GM12878 (cell line): ENCODE data around the gene POLN. TPM values are rescaled to one million over a fixed set of nuclear protein-coding genes. Genes with fewer than 3 reads are reported as not detected.

Experiments
- ATAC-seq: fragments of 200-7000 bp; cut with Tn5 transposase; 3 replicates; pipeline ENCODE4 v1.9.1; 2020; ENCODE audit warnings: mild to moderate bottlenecking, moderate library complexity
- BruUV-seq: library from RNA; stranded (reverse); fragments of 400-500 nt; replicated peaks from 2 replicates; lab custom pipeline; 2021; lab: Mats Ljungman, UMichigan
- CTCF ChIA-PET: fragments of 300-600 bp; sonication (Branson Sonifier 250); formaldehyde crosslinking; extraction: SDS; loops from one replicate; lab custom pipeline; 2021; ENCODE audit warnings: inconsistent platforms; lab: Yijun Ruan, JAX
- POLR2A ChIA-PET: fragments of 350-600 bp; formaldehyde crosslinking; extraction: SDS; loops from one replicate; lab custom pipeline; 2021; ENCODE audit warnings: inconsistent platforms; lab: Charles Lee
- RAD21 ChIA-PET: fragments of 300-600 bp; sonication (Branson Sonifier 250); formaldehyde crosslinking; loops from one replicate; lab custom pipeline; 2023; ENCODE audit warnings: antibody characterized with exemption; ENCODE audit not compliant: unreplicated experiment; lab: Charles Lee
- SMC1A ChIA-PET: fragments of 300-600 bp; sonication (Branson Sonifier 250); formaldehyde crosslinking; loops from one replicate; lab custom pipeline; 2023; ENCODE audit not compliant: unreplicated experiment, uncharacterized antibody; lab: Charles Lee
- DNase-seq: peaks from one replicate; pipeline ENCODE4 v3.0.0-alpha.2; 2011; ENCODE audit warnings: low read depth, low spot score
- FAIRE-seq: peaks from 3 replicates; lab custom pipeline; 2011; peaks lifted over from hg19 to GRCh38; lab: Jason Lieb, UNC
- H2AFZ ChIP-seq: 2 replicates; pipeline ENCODE4 v1.6.0; 2011; ENCODE audit warnings: low read depth, low read length, control low read depth; ENCODE audit not compliant: control insufficient read depth
- H3K27ac ChIP-seq: 2 replicates; pipeline ENCODE4 v1.5.1; 2011; ENCODE audit warnings: control low read depth; ENCODE audit not compliant: control insufficient read depth, insufficient read depth
- H3K27me3 ChIP-seq, 2 experiments: replicated peaks in 1 of 2; 2 replicates each; pipeline versions ENCODE4 v1.6.0 to v1.6.1; 2011; ENCODE audit warnings: low read length in 1 of 2; ENCODE audit not compliant: control insufficient read depth in 2 of 2, insufficient read depth in 2 of 2
- H3K36me3 ChIP-seq, 2 experiments: 2 replicates each; pipeline ENCODE4 v1.5.1; 2011; ENCODE audit warnings: low read length in 1 of 2; ENCODE audit not compliant: control insufficient read depth in 2 of 2, insufficient read depth in 2 of 2
- H3K4me1 ChIP-seq: 2 replicates; pipeline ENCODE4 v1.6.1; 2011; ENCODE audit warnings: mild to moderate bottlenecking, low read length, moderate library complexity, mixed read lengths; ENCODE audit not compliant: control insufficient read depth, insufficient read depth
- H3K4me2 ChIP-seq: 2 replicates; pipeline ENCODE4 v1.6.0; 2011; ENCODE audit warnings: control low read depth; ENCODE audit not compliant: control insufficient read depth, insufficient read depth
- H3K4me3 ChIP-seq: fragments of 200-600 bp; sonication (generic); 2 replicates; pipeline ENCODE4 v1.5.1; 2016
- H3K79me2 ChIP-seq: 2 replicates; pipeline ENCODE4 v1.6.0; 2011; ENCODE audit warnings: low read length; ENCODE audit not compliant: control insufficient read depth, insufficient read depth
- H3K9ac ChIP-seq: 2 replicates; pipeline ENCODE4 v1.8.0; 2011; ENCODE audit warnings: low read length, control low read depth, mixed read lengths; ENCODE audit not compliant: control insufficient read depth, insufficient read depth
- H3K9me3 ChIP-seq: replicated peaks from 3 replicates; pipeline ENCODE4 v1.5.1; 2011; ENCODE audit warnings: mild to moderate bottlenecking, low read length; ENCODE audit not compliant: control insufficient read depth, insufficient read depth
- H4K20me1 ChIP-seq: 2 replicates; pipeline ENCODE4 v1.6.0; 2011; ENCODE audit not compliant: control insufficient read depth, insufficient read depth
- BMI1 ChIP-seq: fragments of 450-650 bp; IDR thresholded peaks from 2 replicates; pipeline ENCODE4 v1.6.1; 2016; ENCODE audit warnings: mild to moderate bottlenecking, moderate library complexity, borderline replicate concordance
- CHD4 ChIP-seq: fragments of 200-600 bp; sonication (generic); IDR thresholded peaks from 2 replicates; pipeline ENCODE4 v1.6.1; 2016; ENCODE audit warnings: mild to moderate bottlenecking
- CREM ChIP-seq: IDR thresholded peaks from 2 replicates; pipeline ENCODE4 v1.6.1; 2014; ENCODE audit warnings: antibody characterized with exemption, low read depth
- EED ChIP-seq: sonication (generic); IDR thresholded peaks from 2 replicates; pipeline ENCODE4 v1.6.1; 2016; ENCODE audit warnings: antibody characterized with exemption, low read depth
- FOXK2 ChIP-seq: fragments of 450-650 bp; IDR thresholded peaks from 2 replicates; pipeline ENCODE4 v1.6.1; 2017; ENCODE audit warnings: mild to moderate bottlenecking, moderate library complexity
- GABPA ChIP-seq: IDR thresholded peaks from 2 replicates; pipeline ENCODE4 v1.6.1; 2014; ENCODE audit warnings: antibody characterized with exemption, low read depth, mild to moderate bottlenecking, inconsistent platforms
- MEF2B ChIP-seq: fragments of 450-650 bp; IDR thresholded peaks from 2 replicates; pipeline ENCODE4 v1.6.1; 2018; ENCODE audit warnings: mild to moderate bottlenecking, moderate library complexity; ENCODE audit not compliant: partially characterized antibody, poor library complexity, severe bottlenecking
- NFIC ChIP-seq: IDR thresholded peaks from 2 replicates; pipeline ENCODE4 v1.6.1; 2012; ENCODE audit warnings: low read depth, mild to moderate bottlenecking, inconsistent platforms, low read length, moderate library complexity
- POLR2A ChIP-seq: IDR thresholded peaks from 2 replicates; pipeline ENCODE4 v1.6.1; 2011; ENCODE audit warnings: low read depth, mild to moderate bottlenecking, low read length
- STAT1 ChIP-seq: fragments of 450-650 bp; conservative IDR thresholded peaks from 2 replicates; pipeline ENCODE4 v1.6.1; 2014; ENCODE audit warnings: antibody characterized with exemption, mild to moderate bottlenecking
- YBX1 ChIP-seq: fragments of 450-650 bp; IDR thresholded peaks from 2 replicates; pipeline ENCODE4 v1.6.1; 2016; ENCODE audit warnings: antibody characterized with exemption
- ZNF217 ChIP-seq: fragments of 450-650 bp; IDR thresholded peaks from 2 replicates; pipeline ENCODE4 v1.6.1; 2017; ENCODE audit warnings: antibody characterized with exemption, mild to moderate bottlenecking
- WGBS: methylation state at CpG from one replicate; pipeline ENCODE4 v1.1.6; 2016; ENCODE audit warnings: low lambda C conversion rate; ENCODE audit not compliant: insufficient replicate concordance, insufficient coverage; ENCODE audit errors: missing lambda C conversion rate; 5-methylcytosine and 5-hydroxymethylcytosine counted together
- in situ Hi-C: fragments of 300-500 bp; cut with MboI; formaldehyde crosslinking; loops from 9 replicates; pipeline ENCODE4 v1.14.3; 2018; ENCODE audit warnings: mixed read lengths
- intact Hi-C: fragments of 100-400 bp; cut with micrococcal nuclease; formaldehyde crosslinking; loops from one replicate; pipeline ENCODE4 v1.14.2; 2022; ENCODE audit not compliant: unreplicated experiment
- polyA plus RNA-seq, 11 experiments: library from polyadenylated mRNA; depleted of rRNA in 4 of 11; unstranded in 6 of 11; stranded (reverse) in 5 of 11; fragments of >200 nt; fragmentation: Nextera tagmentation in 4 of 11; fragmentation: Illumina TruSeq in 1 of 11; extraction: Ambion mirVana in 4 of 11; extraction: Trizol in 1 of 11; gene quantifications; 1 replicate in 1 of 11; 2 replicates in 10 of 11; pipeline versions ENCODE4 v1.2.1 to v1.2.3, GENCODE V29; 2011 to 2016; ENCODE audit warnings: inconsistent platforms in 2 of 11, missing spikeins in 2 of 11, low read depth in 1 of 11
- total RNA-seq, 4 experiments: library from RNA; depleted of rRNA in 3 of 4; stranded (reverse); fragments of >200 nt in 3 of 4; fragmentation: Illumina TruSeq in 1 of 4; extraction: Trizol in 1 of 4; gene quantifications; 2 replicates each; pipeline versions ENCODE4 v1.2.1 to v1.2.3, GENCODE V29; 2013 to 2021
- TF ChIP-seq, protein P1 (sequence below): fragments of 450-650 bp; IDR thresholded peaks from 2 replicates; pipeline ENCODE4 v1.6.1; 2017; ENCODE audit warnings: mild to moderate bottlenecking, moderate library complexity
- TF ChIP-seq, protein P2 (sequence below): fragments of 150-350 bp; IDR thresholded peaks from 2 replicates; pipeline ENCODE4 v1.6.1; 2014; ENCODE audit warnings: mild to moderate bottlenecking, low read depth, low read length
- TF ChIP-seq, protein P3 (sequence below): fragments of 450-650 bp; IDR thresholded peaks from 2 replicates; pipeline ENCODE4 v1.6.1; 2016; ENCODE audit warnings: mild to moderate bottlenecking
- TF ChIP-seq, protein P4 (sequence below): fragments of 450-650 bp; formaldehyde crosslinking; IDR thresholded peaks from 2 replicates; pipeline ENCODE4 v1.5.0; 2022; ENCODE audit warnings: mild to moderate bottlenecking, missing genetic modification characterization
- TF ChIP-seq, protein P5 (sequence below): IDR thresholded peaks from 2 replicates; pipeline ENCODE4 v1.6.1; 2012; ENCODE audit warnings: low read depth, low read length, improper control_type of control experiment

Gene POLN
- total and polyA plus RNA-seq, 10 of the 15 experiments (the other 5 are each of a cell fraction or from before 2014, with no cell fraction given): 0.09 to 2.0 (median 0.95) TPM; not detected in 1

DNA sequence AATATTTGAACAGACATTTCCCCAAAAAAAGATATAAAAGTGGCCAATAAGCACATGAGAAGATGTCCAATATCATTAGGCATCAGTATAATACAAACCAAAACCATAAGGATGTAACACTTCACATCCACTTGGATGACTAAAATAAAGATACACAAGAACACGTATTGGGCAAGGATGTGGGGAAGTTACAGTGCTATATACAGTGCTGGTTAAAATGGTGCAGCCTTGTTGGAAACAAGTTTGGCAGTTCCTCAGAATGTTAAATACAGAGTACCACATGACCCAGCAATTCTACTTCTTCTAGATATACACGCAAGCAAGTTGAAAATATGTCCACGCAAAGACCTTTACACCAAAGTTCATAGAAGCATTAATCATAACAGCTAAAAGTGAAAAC is 58.9 kb downstream of the POLN start:
- POLR2A ChIA-PET: no interaction called here
- FAIRE-seq: no peak

More for the DNA sequence above, 58.9 kb downstream of the POLN start:
- in situ Hi-C loops (no loop called here), intact Hi-C loops (loop anchor here (5.0 to 10.0 kb wide), 2 partner anchors 178 to 261 kb away; partner anchors contain the start of gene NELFA)
- Histone ChIP-seq H3K4me2 (no peak overlapping the region), H3K4me3 (no peak overlapping the region), H3K9ac (no peak overlapping the region), H3K4me1 (no peaks in the 10 kb centered on the region), H3K9me3 (no peaks in the 10 kb centered on the region), H3K36me3 (no peaks in the 10 kb centered on the region), H3K27ac (no peak overlapping the region), H4K20me1 (no peaks in the 10 kb centered on the region), H3K27me3 (no peaks in the 10 kb centered on the region), H2AFZ (no peak overlapping the region), H3K79me2 (no peaks in the 10 kb centered on the region)
- ChIA-PET CTCF (no interaction called here), RAD21 (no interaction called here), SMC1A (no interaction called here)
- BruUV-seq: no TSS peak
- 30% methylated on average over 3 of the region's 3 CpGs for whole genome bisulfite sequencing
- ATAC-seq: no peak
- no peak for DNase-seq
- TF ChIP-seq EED (no peak), CHD4 (no peak), BMI1 (no peak), STAT1 (no peak), FOXK2 (no peak), NFIC (no peak), ZNF217 (no peak), GABPA (no peak), MEF2B (no peak), YBX1 (no peak), CREM (no peak), POLR2A (no peak)
- TF ChIP-seq, protein P1, sequence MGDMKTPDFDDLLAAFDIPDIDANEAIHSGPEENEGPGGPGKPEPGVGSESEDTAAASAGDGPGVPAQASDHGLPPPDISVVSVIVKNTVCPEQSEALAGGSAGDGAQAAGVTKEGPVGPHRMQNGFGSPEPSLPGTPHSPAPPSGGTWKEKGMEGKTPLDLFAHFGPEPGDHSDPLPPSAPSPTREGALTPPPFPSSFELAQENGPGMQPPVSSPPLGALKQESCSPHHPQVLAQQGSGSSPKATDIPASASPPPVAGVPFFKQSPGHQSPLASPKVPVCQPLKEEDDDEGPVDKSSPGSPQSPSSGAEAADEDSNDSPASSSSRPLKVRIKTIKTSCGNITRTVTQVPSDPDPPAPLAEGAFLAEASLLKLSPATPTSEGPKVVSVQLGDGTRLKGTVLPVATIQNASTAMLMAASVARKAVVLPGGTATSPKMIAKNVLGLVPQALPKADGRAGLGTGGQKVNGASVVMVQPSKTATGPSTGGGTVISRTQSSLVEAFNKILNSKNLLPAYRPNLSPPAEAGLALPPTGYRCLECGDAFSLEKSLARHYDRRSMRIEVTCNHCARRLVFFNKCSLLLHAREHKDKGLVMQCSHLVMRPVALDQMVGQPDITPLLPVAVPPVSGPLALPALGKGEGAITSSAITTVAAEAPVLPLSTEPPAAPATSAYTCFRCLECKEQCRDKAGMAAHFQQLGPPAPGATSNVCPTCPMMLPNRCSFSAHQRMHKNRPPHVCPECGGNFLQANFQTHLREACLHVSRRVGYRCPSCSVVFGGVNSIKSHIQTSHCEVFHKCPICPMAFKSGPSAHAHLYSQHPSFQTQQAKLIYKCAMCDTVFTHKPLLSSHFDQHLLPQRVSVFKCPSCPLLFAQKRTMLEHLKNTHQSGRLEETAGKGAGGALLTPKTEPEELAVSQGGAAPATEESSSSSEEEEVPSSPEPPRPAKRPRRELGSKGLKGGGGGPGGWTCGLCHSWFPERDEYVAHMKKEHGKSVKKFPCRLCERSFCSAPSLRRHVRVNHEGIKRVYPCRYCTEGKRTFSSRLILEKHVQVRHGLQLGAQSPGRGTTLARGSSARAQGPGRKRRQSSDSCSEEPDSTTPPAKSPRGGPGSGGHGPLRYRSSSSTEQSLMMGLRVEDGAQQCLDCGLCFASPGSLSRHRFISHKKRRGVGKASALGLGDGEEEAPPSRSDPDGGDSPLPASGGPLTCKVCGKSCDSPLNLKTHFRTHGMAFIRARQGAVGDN: no peak
- TF ChIP-seq, protein P2, sequence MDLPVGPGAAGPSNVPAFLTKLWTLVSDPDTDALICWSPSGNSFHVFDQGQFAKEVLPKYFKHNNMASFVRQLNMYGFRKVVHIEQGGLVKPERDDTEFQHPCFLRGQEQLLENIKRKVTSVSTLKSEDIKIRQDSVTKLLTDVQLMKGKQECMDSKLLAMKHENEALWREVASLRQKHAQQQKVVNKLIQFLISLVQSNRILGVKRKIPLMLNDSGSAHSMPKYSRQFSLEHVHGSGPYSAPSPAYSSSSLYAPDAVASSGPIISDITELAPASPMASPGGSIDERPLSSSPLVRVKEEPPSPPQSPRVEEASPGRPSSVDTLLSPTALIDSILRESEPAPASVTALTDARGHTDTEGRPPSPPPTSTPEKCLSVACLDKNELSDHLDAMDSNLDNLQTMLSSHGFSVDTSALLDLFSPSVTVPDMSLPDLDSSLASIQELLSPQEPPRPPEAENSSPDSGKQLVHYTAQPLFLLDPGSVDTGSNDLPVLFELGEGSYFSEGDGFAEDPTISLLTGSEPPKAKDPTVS: no peak
- TF ChIP-seq, protein P3, sequence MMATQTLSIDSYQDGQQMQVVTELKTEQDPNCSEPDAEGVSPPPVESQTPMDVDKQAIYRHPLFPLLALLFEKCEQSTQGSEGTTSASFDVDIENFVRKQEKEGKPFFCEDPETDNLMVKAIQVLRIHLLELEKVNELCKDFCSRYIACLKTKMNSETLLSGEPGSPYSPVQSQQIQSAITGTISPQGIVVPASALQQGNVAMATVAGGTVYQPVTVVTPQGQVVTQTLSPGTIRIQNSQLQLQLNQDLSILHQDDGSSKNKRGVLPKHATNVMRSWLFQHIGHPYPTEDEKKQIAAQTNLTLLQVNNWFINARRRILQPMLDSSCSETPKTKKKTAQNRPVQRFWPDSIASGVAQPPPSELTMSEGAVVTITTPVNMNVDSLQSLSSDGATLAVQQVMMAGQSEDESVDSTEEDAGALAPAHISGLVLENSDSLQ: no peak
- TF ChIP-seq, protein P4, sequence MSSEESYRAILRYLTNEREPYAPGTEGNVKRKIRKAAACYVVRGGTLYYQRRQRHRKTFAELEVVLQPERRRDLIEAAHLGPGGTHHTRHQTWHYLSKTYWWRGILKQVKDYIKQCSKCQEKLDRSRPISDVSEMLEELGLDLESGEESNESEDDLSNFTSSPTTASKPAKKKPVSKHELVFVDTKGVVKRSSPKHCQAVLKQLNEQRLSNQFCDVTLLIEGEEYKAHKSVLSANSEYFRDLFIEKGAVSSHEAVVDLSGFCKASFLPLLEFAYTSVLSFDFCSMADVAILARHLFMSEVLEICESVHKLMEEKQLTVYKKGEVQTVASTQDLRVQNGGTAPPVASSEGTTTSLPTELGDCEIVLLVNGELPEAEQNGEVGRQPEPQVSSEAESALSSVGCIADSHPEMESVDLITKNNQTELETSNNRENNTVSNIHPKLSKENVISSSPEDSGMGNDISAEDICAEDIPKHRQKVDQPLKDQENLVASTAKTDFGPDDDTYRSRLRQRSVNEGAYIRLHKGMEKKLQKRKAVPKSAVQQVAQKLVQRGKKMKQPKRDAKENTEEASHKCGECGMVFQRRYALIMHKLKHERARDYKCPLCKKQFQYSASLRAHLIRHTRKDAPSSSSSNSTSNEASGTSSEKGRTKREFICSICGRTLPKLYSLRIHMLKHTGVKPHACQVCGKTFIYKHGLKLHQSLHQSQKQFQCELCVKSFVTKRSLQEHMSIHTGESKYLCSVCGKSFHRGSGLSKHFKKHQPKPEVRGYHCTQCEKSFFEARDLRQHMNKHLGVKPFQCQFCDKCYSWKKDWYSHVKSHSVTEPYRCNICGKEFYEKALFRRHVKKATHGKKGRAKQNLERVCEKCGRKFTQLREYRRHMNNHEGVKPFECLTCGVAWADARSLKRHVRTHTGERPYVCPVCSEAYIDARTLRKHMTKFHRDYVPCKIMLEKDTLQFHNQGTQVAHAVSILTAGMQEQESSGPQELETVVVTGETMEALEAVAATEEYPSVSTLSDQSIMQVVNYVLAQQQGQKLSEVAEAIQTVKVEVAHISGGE (CRISPR knock-in tag): no peak
- TF ChIP-seq, protein P5, sequence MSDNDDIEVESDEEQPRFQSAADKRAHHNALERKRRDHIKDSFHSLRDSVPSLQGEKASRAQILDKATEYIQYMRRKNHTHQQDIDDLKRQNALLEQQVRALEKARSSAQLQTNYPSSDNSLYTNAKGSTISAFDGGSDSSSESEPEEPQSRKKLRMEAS: no peak
